K562 (cell line): ENCODE results near the gene SULT2B1. TPM values are rescaled to one million over a fixed set of nuclear protein-coding genes. Genes with fewer than 3 reads are reported as not detected.

ENCODE experiments used
- ATAC-seq: fragments of 200-7000 bp; cut with Tn5 transposase; 3 replicates; pipeline ENCODE4 v1.9.1; 2020; ENCODE audit warnings: moderate library complexity
- BruUV-seq: library from RNA; stranded (reverse); fragments of 400-500 nt; replicated peaks from 2 replicates; lab custom pipeline; 2021; lab: Mats Ljungman, UMichigan
- CTCF ChIA-PET: fragments of 300-600 bp; formaldehyde crosslinking; extraction: SDS; loops from one replicate; lab custom pipeline; 2021; ENCODE audit warnings: low intra/inter-chr PET ratio; lab: Yijun Ruan, JAX
- POLR2A ChIA-PET: fragments of 300-600, 350-650 bp; sonication (Branson Sonifier 250); formaldehyde crosslinking; extraction: SDS; loops from one replicate; lab custom pipeline; 2021; ENCODE audit warnings: antibody characterized with exemption, inconsistent platforms; lab: Yijun Ruan, JAX
- DNase-seq, 4 experiments: peaks; one replicate each; pipeline versions ENCODE4 v3.0.0 to v3.0.0-alpha.2; 2011 to 2018; ENCODE audit warnings: low spot score in 3 of 4, mixed read lengths in 3 of 4; ENCODE audit errors: extremely low read depth in 1 of 4
- FAIRE-seq: peaks from 2 replicates; lab custom pipeline; 2011; peaks lifted over from hg19 to GRCh38; lab: Jason Lieb, UNC
- H2AFZ ChIP-seq: 2 replicates; pipeline ENCODE4 v1.6.0; 2011; ENCODE audit warnings: low read depth, low read length, control low read depth, inconsistent platforms
- H3K27ac ChIP-seq: fragments of 200-600 bp; 3 replicates; pipeline ENCODE4 v1.8.0; 2011; ENCODE audit warnings: low read depth, mild to moderate bottlenecking, control low read depth, inconsistent platforms, low read length, moderate library complexity, mixed read lengths; ENCODE audit errors: extremely low read depth
- H3K27me3 ChIP-seq, 2 experiments: fragments of 300-600 bp in 1 of 2; 2 replicates in 1 of 2; 3 replicates in 1 of 2; pipeline versions ENCODE4 v1.6.0 to v1.8.0; 2011; ENCODE audit warnings: inconsistent platforms in 2 of 2, low read length in 2 of 2, mild to moderate bottlenecking in 1 of 2, mixed read lengths in 1 of 2, moderate library complexity in 1 of 2; ENCODE audit not compliant: control insufficient read depth in 2 of 2, insufficient read depth in 2 of 2
- H3K36me3 ChIP-seq: fragments of 300-600 bp; 3 replicates; pipeline ENCODE4 v1.8.0; 2011; ENCODE audit warnings: mild to moderate bottlenecking, low read length, inconsistent platforms; ENCODE audit not compliant: control insufficient read depth, insufficient read depth
- H3K4me1 ChIP-seq, 2 experiments: fragments of 200-600 bp in 1 of 2; replicated peaks in 1 of 2; 2 replicates in 1 of 2; 3 replicates in 1 of 2; pipeline versions ENCODE4 v1.5.1 to v1.8.0; 2011; ENCODE audit warnings: inconsistent platforms in 2 of 2, low read length in 2 of 2, mild to moderate bottlenecking in 1 of 2, mixed read lengths in 1 of 2, moderate library complexity in 1 of 2; ENCODE audit not compliant: control insufficient read depth in 2 of 2, insufficient read depth in 2 of 2
- H3K4me2 ChIP-seq: 2 replicates; pipeline ENCODE4 v1.6.1; 2011; ENCODE audit warnings: low read length, control low read depth, inconsistent platforms, mixed read lengths; ENCODE audit not compliant: insufficient read depth
- H3K4me3 ChIP-seq: fragments of 200-600 bp; sonication (generic), shearing (Covaris generic); 2 replicates; pipeline ENCODE4 v1.5.1; 2016; ENCODE audit warnings: control low read depth, inconsistent platforms
- H3K79me2 ChIP-seq: fragments of 200-600 bp; 3 replicates; pipeline ENCODE4 v1.8.0; 2011; ENCODE audit warnings: low read length, inconsistent platforms; ENCODE audit not compliant: control insufficient read depth, insufficient read depth
- H3K9ac ChIP-seq, 2 experiments: 2 replicates each; pipeline versions ENCODE4 v1.6.0 to v1.6.1; 2011; ENCODE audit warnings: low read depth in 2 of 2, low read length in 2 of 2, control low read depth in 1 of 2, inconsistent platforms in 1 of 2, mild to moderate bottlenecking in 1 of 2, mixed read lengths in 1 of 2; ENCODE audit not compliant: insufficient read depth in 1 of 2
- H3K9me1 ChIP-seq: one replicate; pipeline ENCODE4 v1.6.0; 2011; ENCODE audit warnings: inconsistent platforms, mild to moderate bottlenecking, low read length, moderate library complexity; ENCODE audit not compliant: control insufficient read depth, insufficient read depth
- H3K9me3 ChIP-seq: replicated peaks from 2 replicates; pipeline ENCODE4 v1.5.1; 2011; ENCODE audit warnings: low read depth, low read length, inconsistent platforms; ENCODE audit not compliant: control insufficient read depth, insufficient read depth
- H4K20me1 ChIP-seq: replicated peaks from 2 replicates; pipeline ENCODE4 v1.6.1; 2011; ENCODE audit warnings: low read length, inconsistent platforms, mixed read lengths; ENCODE audit not compliant: control insufficient read depth, insufficient read depth
- BCL6 ChIP-seq: fragments of 250-450 bp; sonication (Bioruptor Pico); IDR thresholded peaks from 2 replicates; pipeline ENCODE4 v1.4.0; 2020
- BCOR ChIP-seq: fragments of 450-650 bp; IDR thresholded peaks from 2 replicates; pipeline ENCODE4 v1.6.1; 2016
- GABPA ChIP-seq: fragments of 200-800 bp; sonication (Bioruptor generic); conservative IDR thresholded peaks from 2 replicates; pipeline ENCODE4 v1.6.1; 2016; ENCODE audit warnings: low read depth, missing genetic modification characterization, missing compliant biosample characterization
- HDAC1 ChIP-seq, 2 experiments: fragments of 450-650 bp; IDR thresholded peaks; 2 replicates each; pipeline ENCODE4 v1.6.1; 2016 to 2017; ENCODE audit warnings: inconsistent platforms in 1 of 2, mild to moderate bottlenecking in 1 of 2, moderate library complexity in 1 of 2
- HNRNPUL1 ChIP-seq: fragments of 200-400 bp; formaldehyde crosslinking; IDR thresholded peaks from 2 replicates; pipeline ENCODE4 v1.6.1; 2017; ENCODE audit warnings: low read length
- MEIS2 ChIP-seq: fragments of 450-650 bp; IDR thresholded peaks from 2 replicates; pipeline ENCODE4 v1.6.1; 2014; ENCODE audit warnings: mild to moderate bottlenecking; ENCODE audit not compliant: partially characterized antibody
- MIER1 ChIP-seq: fragments of 450-650 bp; IDR thresholded peaks from 2 replicates; pipeline ENCODE4 v1.6.1; 2016; ENCODE audit warnings: antibody characterized with exemption, mild to moderate bottlenecking, low read depth
- SLC30A9 ChIP-seq: fragments of 250-450 bp; sonication (Bioruptor Pico); IDR thresholded peaks from 2 replicates; pipeline ENCODE4 v1.8.0; 2022; ENCODE audit warnings: mild to moderate bottlenecking, moderate library complexity
- ZNF121 ChIP-seq: sonication (generic); formaldehyde crosslinking; conservative IDR thresholded peaks from 2 replicates; pipeline ENCODE4 v1.8.0; 2022; ENCODE audit warnings: missing genetic modification reagents
- ZNF175 ChIP-seq: fragments of 200-800 bp; sonication (Bioruptor generic); IDR thresholded peaks from 2 replicates; pipeline ENCODE4 v1.6.1; 2016; ENCODE audit warnings: low read depth, mild to moderate bottlenecking, missing genetic modification characterization, missing compliant biosample characterization
- WGBS: fragments of 100-300 bp; shearing (Covaris generic); methylation state at CpG from one replicate; pipeline ENCODE4 v1.1.6; 2016; ENCODE audit warnings: low coverage, mixed read lengths; ENCODE audit not compliant: insufficient coverage; ENCODE audit errors: missing lambda C conversion rate; 5-methylcytosine and 5-hydroxymethylcytosine counted together
- in situ Hi-C: fragments of 300-500 bp; cut with MboI; formaldehyde crosslinking; loops from 4 replicates; pipeline ENCODE4 v1.15.0; 2018; ENCODE audit warnings: inconsistent platforms, mixed read lengths
- intact Hi-C: fragments of 100-400 bp; cut with micrococcal nuclease; formaldehyde crosslinking; loops from 2 replicates; pipeline ENCODE4 v1.14.2; 2022
- polyA plus RNA-seq, 8 experiments: library from polyadenylated mRNA; depleted of rRNA in 4 of 8; stranded (reverse) in 5 of 8; unstranded in 3 of 8; fragments of >200 nt; fragmentation: Nextera tagmentation in 2 of 8; fragmentation: Illumina TruSeq in 1 of 8; extraction: Ambion mirVana in 2 of 8; extraction: Trizol in 1 of 8; gene quantifications; 2 replicates each; pipeline versions ENCODE4 v1.2.1 to v1.2.3, GENCODE V29; 2011 to 2014; ENCODE audit warnings: inconsistent platforms in 1 of 8, missing spikeins in 1 of 8
- total RNA-seq, 7 experiments: library from RNA; depleted of rRNA in 6 of 7; stranded (reverse); fragments of >200 nt in 6 of 7; fragmentation: Illumina TruSeq in 2 of 7; extraction: Trizol in 2 of 7; gene quantifications; 2 replicates each; pipeline versions ENCODE4 v1.2.1 to v1.2.3, GENCODE V29; 2011 to 2021; ENCODE audit warnings: low replicate concordance in 1 of 7
- TF ChIP-seq, protein P1 (sequence below): IDR thresholded peaks from 2 replicates; pipeline ENCODE4 v1.6.1; 2011; ENCODE audit warnings: borderline replicate concordance, low read depth, mild to moderate bottlenecking, moderate library complexity, low read length; ENCODE audit not compliant: insufficient read depth, poor library complexity, severe bottlenecking

Gene SULT2B1
- total and polyA plus RNA-seq, 9 of the 15 experiments (the other 6 are each of a cell fraction or from before 2014, with no cell fraction given) = 0.09 to 0.62 (median 0.22) TPM; not detected in 2

DNA sequence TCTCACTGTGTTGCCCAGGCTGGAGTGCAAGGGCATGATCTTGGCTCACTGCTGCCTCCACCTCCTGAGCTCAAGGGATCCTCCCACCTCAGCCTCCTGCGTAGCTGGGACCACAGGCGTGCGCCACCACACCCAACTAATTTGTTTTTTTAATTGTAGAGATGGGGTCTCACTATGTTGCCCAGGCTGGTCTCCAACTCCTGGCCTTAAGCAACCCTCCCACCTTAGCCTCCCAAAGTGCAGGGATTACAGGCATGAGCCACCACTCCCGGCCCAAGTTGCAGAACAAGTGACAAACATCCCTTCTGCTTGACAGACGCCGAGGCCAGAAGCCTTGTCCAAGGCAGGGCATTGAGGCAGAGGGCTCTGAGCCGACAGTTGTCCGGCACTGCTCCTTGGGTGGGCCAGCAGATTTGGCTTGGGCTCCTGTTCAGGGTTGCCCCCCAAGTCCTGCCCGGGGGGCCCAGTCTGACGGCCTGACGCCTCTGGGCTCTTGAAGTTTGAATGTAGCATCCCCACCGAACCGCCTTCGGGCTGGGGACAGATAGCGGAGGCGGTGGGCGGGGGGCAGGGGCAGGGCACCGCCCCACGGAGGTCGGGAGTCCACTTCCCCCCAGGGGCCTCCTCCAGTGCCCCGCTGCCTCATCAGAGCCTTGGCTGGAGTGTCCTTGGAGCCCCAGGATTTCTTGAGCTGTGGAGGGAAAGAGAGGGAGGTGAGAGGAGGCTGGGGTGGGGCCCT, 48.9 kb downstream of the SULT2B1 start:
- H3K36me3 ChIP-seq = no peaks in the 10 kb centered on the region
- ChIA-PET POLR2A (interaction anchor here (0.6 to 1.1 kb wide), 2 partner anchors 16 to 37 kb away, joined by 3 to 4 read pairs; no protein-coding TSS in a partner anchor), CTCF (no interaction called here)
- in situ Hi-C loops (no loop called here), intact Hi-C loops (no loop called here)
- H4K20me1 ChIP-seq = 0 out of 2 replicates have a peak, but pooled peaks cover 2% of the 10 kb centered on the region
- TF ChIP-seq BCOR (0 out of 2 replicates have a peak, but pooled peaks have one; percentile 4), SLC30A9 (no peak), ZNF121 (CRISPR knock-in tag) (peak; percentile 87)
- peaks cover 2% of the 10 kb centered on the region for H3K9me1 ChIP-seq
- BruUV-seq = no TSS peak
- H3K79me2 ChIP-seq = no peaks in the 10 kb centered on the region
- 41% methylated on average over 11 of the region's 21 CpGs for WGBS
- no peak overlapping the region for H3K4me3 ChIP-seq
- H3K9ac ChIP-seq = peak overlapping the region in 1 of 2 experiments; percentile 26; a peak in 2 of 4 replicates
- no peak for DNase-seq
- no peak overlapping the region for H2AFZ ChIP-seq
- H3K27ac ChIP-seq = no peak overlapping the region
- no peak overlapping the region for H3K4me2 ChIP-seq
- peaks cover 0 to 29% of the 10 kb centered on the region in 2 experiments; a peak in 2 of 5 replicates for H3K4me1 ChIP-seq
- H3K27me3 ChIP-seq = peaks cover 0 to 7% of the 10 kb centered on the region in 2 experiments; a peak in 2 of 5 replicates
- FAIRE-seq = no peak
- H3K9me3 ChIP-seq = no peaks in the 10 kb centered on the region
- ATAC-seq = no peak; the same call in 2 of the 3 replicates

DNA sequence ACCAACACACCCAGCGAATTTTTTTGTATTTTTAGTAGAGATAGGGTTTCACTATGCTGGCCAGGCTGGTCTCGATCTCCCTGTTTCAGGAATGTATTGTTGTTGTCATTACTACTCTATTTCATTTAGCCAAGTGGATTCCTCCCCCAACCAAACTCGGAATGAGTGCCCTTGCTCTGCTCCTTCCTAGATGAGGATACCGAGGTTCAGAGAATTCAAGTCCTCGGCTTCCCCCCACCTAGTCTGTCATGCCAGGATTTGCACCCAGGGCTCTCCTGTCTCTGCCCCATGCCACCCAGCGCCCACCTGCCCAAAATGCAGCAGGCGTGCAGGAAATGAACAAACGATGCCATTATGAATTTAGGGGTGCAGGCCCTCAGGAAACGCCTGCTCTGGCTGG, 51.0 kb downstream of the SULT2B1 start:
- Histone ChIP-seq H3K4me3 (no peak overlapping the region), H3K27me3 (peaks cover 0 to 7% of the 10 kb centered on the region in 2 experiments; a peak in 2 of 5 replicates), H3K9me3 (no peaks in the 10 kb centered on the region), H3K27ac (no peak overlapping the region), H4K20me1 (no peaks in the 10 kb centered on the region; the same call in 1 of the 2 replicates), H3K4me2 (no peak overlapping the region), H3K4me1 (peaks cover 0 to 36% of the 10 kb centered on the region in 2 experiments; a peak in 2 of 5 replicates), H3K9ac (no peak overlapping the region; a peak in 1 of 4 replicates), H3K9me1 (no peaks in the 10 kb centered on the region), H3K36me3 (no peaks in the 10 kb centered on the region), H2AFZ (no peak overlapping the region), H3K79me2 (no peaks in the 10 kb centered on the region)
- POLR2A ChIA-PET = interaction anchor here (1.7 kb wide), 1 partner anchor 12 kb away, joined by 3 read pairs; no protein-coding TSS in a partner anchor
- CTCF ChIA-PET = no interaction called here
- FAIRE-seq = no peak
- BruUV-seq = no TSS peak
- DNase-seq = no peak
- intact Hi-C loops = no loop called here
- ATAC-seq = no peak
- TF ChIP-seq, protein P1, sequence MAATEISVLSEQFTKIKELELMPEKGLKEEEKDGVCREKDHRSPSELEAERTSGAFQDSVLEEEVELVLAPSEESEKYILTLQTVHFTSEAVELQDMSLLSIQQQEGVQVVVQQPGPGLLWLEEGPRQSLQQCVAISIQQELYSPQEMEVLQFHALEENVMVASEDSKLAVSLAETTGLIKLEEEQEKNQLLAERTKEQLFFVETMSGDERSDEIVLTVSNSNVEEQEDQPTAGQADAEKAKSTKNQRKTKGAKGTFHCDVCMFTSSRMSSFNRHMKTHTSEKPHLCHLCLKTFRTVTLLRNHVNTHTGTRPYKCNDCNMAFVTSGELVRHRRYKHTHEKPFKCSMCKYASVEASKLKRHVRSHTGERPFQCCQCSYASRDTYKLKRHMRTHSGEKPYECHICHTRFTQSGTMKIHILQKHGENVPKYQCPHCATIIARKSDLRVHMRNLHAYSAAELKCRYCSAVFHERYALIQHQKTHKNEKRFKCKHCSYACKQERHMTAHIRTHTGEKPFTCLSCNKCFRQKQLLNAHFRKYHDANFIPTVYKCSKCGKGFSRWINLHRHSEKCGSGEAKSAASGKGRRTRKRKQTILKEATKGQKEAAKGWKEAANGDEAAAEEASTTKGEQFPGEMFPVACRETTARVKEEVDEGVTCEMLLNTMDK = no peak
- TF ChIP-seq GABPA (tag) (no peak), MEIS2 (no peak), HDAC1 (IDR thresholded peaks at IDR 0.05) (no peak), MIER1 (no peak), ZNF175 (CRISPR knock-in tag) (no peak), BCL6 (CRISPR knock-in tag) (no peak), HNRNPUL1 (no peak)
- WGBS = 26% methylated on average over 9 of the region's 9 CpGs
- in situ Hi-C loops = no loop called here
